ENCODE results near the gene CAMKMT. TPM values are rescaled to one million over a fixed set of nuclear protein-coding genes. Genes with fewer than 3 reads are reported as not detected.

CAMKMT gene
- total and polyA plus RNA-seq, 9 of the 15 experiments (the other 6 are each of a cell fraction or from before 2014, with no cell fraction given): 1.6 to 15.3 (median 7.4) TPM

GRCh38 chr2:44786817-44787214 lies 425.1 kb downstream of the CAMKMT start:
- no peak for ATAC-seq
- no peak for TF ChIP-seq ZNF121 (CRISPR knock-in tag; conservative IDR thresholded peaks at IDR 0.05)
- TF ChIP-seq, protein P1, sequence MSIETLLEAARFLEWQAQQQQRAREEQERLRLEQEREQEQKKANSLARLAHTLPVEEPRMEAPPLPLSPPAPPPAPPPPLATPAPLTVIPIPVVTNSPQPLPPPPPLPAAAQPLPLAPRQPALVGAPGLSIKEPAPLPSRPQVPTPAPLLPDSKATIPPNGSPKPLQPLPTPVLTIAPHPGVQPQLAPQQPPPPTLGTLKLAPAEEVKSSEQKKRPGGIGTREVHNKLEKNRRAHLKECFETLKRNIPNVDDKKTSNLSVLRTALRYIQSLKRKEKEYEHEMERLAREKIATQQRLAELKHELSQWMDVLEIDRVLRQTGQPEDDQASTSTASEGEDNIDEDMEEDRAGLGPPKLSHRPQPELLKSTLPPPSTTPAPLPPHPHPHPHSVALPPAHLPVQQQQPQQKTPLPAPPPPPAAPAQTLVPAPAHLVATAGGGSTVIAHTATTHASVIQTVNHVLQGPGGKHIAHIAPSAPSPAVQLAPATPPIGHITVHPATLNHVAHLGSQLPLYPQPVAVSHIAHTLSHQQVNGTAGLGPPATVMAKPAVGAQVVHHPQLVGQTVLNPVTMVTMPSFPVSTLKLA (conservative IDR thresholded peaks at IDR 0.05): no peak
- no peak for TF ChIP-seq ZBTB40 (IDR thresholded peaks at IDR 0.05)
- no peak for TF ChIP-seq ZBTB40 (CRISPR knock-in tag; IDR thresholded peaks at IDR 0.05)
- no peak for TF ChIP-seq ZNF174 (CRISPR knock-in tag; IDR thresholded peaks at IDR 0.05)
- TF ChIP-seq ETV1 (tag; conservative IDR thresholded peaks at IDR 0.05; ENCODE audit: low read depth): no peak
- TF ChIP-seq, protein P2, sequence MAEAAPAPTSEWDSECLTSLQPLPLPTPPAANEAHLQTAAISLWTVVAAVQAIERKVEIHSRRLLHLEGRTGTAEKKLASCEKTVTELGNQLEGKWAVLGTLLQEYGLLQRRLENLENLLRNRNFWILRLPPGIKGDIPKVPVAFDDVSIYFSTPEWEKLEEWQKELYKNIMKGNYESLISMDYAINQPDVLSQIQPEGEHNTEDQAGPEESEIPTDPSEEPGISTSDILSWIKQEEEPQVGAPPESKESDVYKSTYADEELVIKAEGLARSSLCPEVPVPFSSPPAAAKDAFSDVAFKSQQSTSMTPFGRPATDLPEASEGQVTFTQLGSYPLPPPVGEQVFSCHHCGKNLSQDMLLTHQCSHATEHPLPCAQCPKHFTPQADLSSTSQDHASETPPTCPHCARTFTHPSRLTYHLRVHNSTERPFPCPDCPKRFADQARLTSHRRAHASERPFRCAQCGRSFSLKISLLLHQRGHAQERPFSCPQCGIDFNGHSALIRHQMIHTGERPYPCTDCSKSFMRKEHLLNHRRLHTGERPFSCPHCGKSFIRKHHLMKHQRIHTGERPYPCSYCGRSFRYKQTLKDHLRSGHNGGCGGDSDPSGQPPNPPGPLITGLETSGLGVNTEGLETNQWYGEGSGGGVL (CRISPR knock-in tag; IDR thresholded peaks at IDR 0.05): no peak
- no peak for TF ChIP-seq ATF3 (IDR thresholded peaks at IDR 0.05)
- no peak for TF ChIP-seq ATF3 (CRISPR knock-in tag; conservative IDR thresholded peaks at IDR 0.05)

More at GRCh38 chr2:44786817-44787214, 425.1 kb downstream of the CAMKMT start:
- Histone ChIP-seq H2AFZ (ENCODE audit: low read depth, low read length) (no peak overlapping the region), H3K4me3 (no peak overlapping the region), H3K36me3 (ENCODE audit: control insufficient read depth, insufficient read depth, low read length) (no peaks in the 10 kb centered on the region), H3K4me1 (replicated peaks in 1 of 2; ENCODE audit: control insufficient read depth in 2 of 2, insufficient read depth in 2 of 2, low read length in 2 of 2) (no peaks in the 10 kb centered on the region), H4K20me1 (replicated peaks; ENCODE audit: control insufficient read depth, insufficient read depth, low read length) (no peaks in the 10 kb centered on the region), H3K27ac (ENCODE audit: extremely low read depth, low read depth, low read length) (no peak overlapping the region), H3K9me3 (replicated peaks; ENCODE audit: control insufficient read depth, insufficient read depth, low read depth, low read length) (no peaks in the 10 kb centered on the region), H3K9ac (ENCODE audit: insufficient read depth in 1 of 2, low read depth in 2 of 2, low read length in 2 of 2) (no peak overlapping the region), H3K27me3 (ENCODE audit: control insufficient read depth in 2 of 2, insufficient read depth in 2 of 2, low read length in 2 of 2) (peaks cover 9 to 39% of the 10 kb centered on the region in 2 experiments; a peak in 3 of 5 replicates), H3K79me2 (ENCODE audit: control insufficient read depth, insufficient read depth, low read length) (no peaks in the 10 kb centered on the region), H3K9me1 (ENCODE audit: control insufficient read depth, insufficient read depth, low read length) (no peaks in the 10 kb centered on the region), H3K4me2 (ENCODE audit: insufficient read depth, low read length) (no peak overlapping the region)
- in situ Hi-C loops (cut with MboI) (no loop called here), intact Hi-C loops (cut with micrococcal nuclease) (no loop called here)
- BruUV-seq (replicated peaks): no TSS peak
- ChIA-PET CTCF (ENCODE audit: low intra/inter-chr PET ratio) (no interaction called here), POLR2A (interaction anchor here (0.6 kb wide), 1 partner anchor 790 kb away, joined by 3 read pairs; no protein-coding TSS in a partner anchor)
- 4% methylated on average over 5 of the region's 5 CpGs for WGBS (ENCODE audit: insufficient coverage, low coverage, missing lambda C conversion rate)
- no peak for FAIRE-seq
- DNase-seq (ENCODE audit: extremely low read depth in 1 of 4, low spot score in 3 of 4): no peak
